Prostate gland (tissue), 2 donors: ENCODE data around the gene SHC4. TPM values are rescaled to one million over a fixed set of nuclear protein-coding genes. Genes with fewer than 3 reads are reported as not detected.

Experiments used
- DNase-seq: peaks from one replicate; pipeline ENCODE4 v3.0.0-alpha.2; 2019; ENCODE audit warnings: low spot score
- H3K27ac ChIP-seq, 2 donors: fragments of 200-600 bp; sonication (generic); 2 replicates each; pipeline ENCODE4 v1.5.1; 2017 to 2019
- H3K27me3 ChIP-seq: fragments of 200-600 bp; sonication (generic); replicated peaks from 2 replicates; pipeline ENCODE4 v1.5.1; 2019; ENCODE audit not compliant: insufficient read depth
- H3K36me3 ChIP-seq, 2 donors: fragments of 200-600 bp; sonication (generic); 1 replicate in 1 of 2; 2 replicates in 1 of 2; pipeline versions ENCODE4 v1.5.1 to v1.8.1; 2017 to 2019
- H3K4me1 ChIP-seq: fragments of 200-600 bp; sonication (generic); replicated peaks from 2 replicates; pipeline ENCODE4 v1.5.1; 2019
- H3K4me3 ChIP-seq, 2 donors: fragments of 200-600 bp; sonication (generic); 2 replicates each; pipeline ENCODE4 v1.5.1; 2017 to 2019
- H3K9me3 ChIP-seq: fragments of 200-600 bp; sonication (generic); 2 replicates; pipeline ENCODE4 v1.5.1; 2017
- POLR2A ChIP-seq: fragments of 450-650 bp; IDR thresholded peaks from one replicate; pipeline ENCODE4 v1.6.1; 2016; ENCODE audit warnings: antibody characterized with exemption, mild to moderate bottlenecking
- POLR2AphosphoS5 ChIP-seq: sonication (generic); formaldehyde crosslinking; IDR thresholded peaks from one replicate; pipeline ENCODE4 v1.6.1; 2017; ENCODE audit warnings: antibody characterized with exemption
- WGBS: methylation state at CpG from one replicate; pipeline ENCODE4 v1.1.5; 2018; 5-methylcytosine and 5-hydroxymethylcytosine counted together
- intact Hi-C: fragments of 100-400 bp; cut with DNase I; formaldehyde crosslinking; loops from one replicate; pipeline ENCODE4 v1.14.2; 2022
- total RNA-seq, 2 donors: library from RNA; depleted of rRNA; stranded (reverse); fragments of >200 nt; gene quantifications; one replicate each; pipeline ENCODE4 v1.1.0, GENCODE V29; 2016
- TF ChIP-seq, protein P1 (sequence below), 4 experiments: fragments of 200-600 bp in 2 of 4; fragments of 450-650 bp in 2 of 4; sonication (generic) in 2 of 4; IDR thresholded peaks; 1 replicate in 3 of 4; 2 replicates in 1 of 4; pipeline ENCODE4 v1.5.1; 2016 to 2019; ENCODE audit warnings: antibody characterized with exemption in 4 of 4, mild to moderate bottlenecking in 2 of 4, moderate library complexity in 2 of 4

The SHC4 gene
- total RNA-seq, 2 donors from 2014 or later: 0.27 to 45.0 TPM

DNA sequence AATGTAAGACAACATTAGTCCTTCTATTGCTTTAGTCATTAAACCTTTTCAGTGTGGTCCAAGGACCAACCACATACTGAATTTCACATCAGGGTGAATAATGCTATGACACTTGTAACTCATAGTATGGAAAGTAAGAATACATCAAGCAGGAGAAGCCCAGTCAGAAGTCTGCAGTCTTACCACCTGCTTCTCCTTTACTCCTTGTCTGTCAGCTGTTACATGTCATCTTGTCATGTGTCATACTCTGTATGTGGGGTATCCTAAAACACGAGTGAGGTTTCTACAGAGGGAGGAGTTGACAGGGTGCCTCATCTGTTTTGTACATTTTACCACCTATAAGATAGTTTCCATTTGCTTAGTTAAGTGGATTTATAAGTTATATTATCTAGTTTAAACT lies 118.6 kb downstream of the SHC4 start:
- H3K27me3 ChIP-seq: no peaks in the 10 kb centered on the region
- no peak overlapping the region for H3K27ac ChIP-seq
- intact Hi-C loops: no loop called here
- no peaks in the 10 kb centered on the region for H3K9me3 ChIP-seq
- H3K4me3 ChIP-seq: no peak overlapping the region
- no peak for DNase-seq
- WGBS: 48% methylated on average over 1 of the region's 1 CpG
- H3K4me1 ChIP-seq: no peaks in the 10 kb centered on the region
- H3K36me3 ChIP-seq: no peaks in the 10 kb centered on the region
- TF ChIP-seq POLR2AphosphoS5: no peak

DNA sequence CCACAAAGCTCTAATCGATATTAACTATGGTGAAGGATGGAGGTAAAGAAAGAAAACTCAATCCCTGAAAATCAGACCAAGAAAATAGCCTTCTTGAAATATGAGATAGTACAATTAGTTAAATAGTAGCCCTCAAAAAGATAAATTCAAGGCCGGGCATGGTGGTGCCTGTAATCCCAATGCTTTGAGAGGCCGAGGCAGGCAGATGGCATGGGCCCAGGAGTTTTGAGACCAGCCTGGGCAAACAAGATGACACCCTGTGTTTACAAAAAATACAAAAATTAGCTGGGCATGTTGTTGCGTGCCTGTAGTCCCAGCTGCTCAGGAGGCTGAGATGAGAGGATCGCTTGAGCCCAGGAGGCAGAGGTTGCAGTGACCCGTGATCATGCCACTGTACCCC lies 121.2 kb downstream of the SHC4 start:
- WGBS: 70% methylated on average over 6 of the region's 6 CpGs
- intact Hi-C loops: no loop called here
- TF ChIP-seq POLR2AphosphoS5 (no peak), POLR2A (no peak)
- TF ChIP-seq, protein P1, sequence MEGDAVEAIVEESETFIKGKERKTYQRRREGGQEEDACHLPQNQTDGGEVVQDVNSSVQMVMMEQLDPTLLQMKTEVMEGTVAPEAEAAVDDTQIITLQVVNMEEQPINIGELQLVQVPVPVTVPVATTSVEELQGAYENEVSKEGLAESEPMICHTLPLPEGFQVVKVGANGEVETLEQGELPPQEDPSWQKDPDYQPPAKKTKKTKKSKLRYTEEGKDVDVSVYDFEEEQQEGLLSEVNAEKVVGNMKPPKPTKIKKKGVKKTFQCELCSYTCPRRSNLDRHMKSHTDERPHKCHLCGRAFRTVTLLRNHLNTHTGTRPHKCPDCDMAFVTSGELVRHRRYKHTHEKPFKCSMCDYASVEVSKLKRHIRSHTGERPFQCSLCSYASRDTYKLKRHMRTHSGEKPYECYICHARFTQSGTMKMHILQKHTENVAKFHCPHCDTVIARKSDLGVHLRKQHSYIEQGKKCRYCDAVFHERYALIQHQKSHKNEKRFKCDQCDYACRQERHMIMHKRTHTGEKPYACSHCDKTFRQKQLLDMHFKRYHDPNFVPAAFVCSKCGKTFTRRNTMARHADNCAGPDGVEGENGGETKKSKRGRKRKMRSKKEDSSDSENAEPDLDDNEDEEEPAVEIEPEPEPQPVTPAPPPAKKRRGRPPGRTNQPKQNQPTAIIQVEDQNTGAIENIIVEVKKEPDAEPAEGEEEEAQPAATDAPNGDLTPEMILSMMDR (IDR thresholded peaks at IDR 0.05): no peak
- Histone ChIP-seq H3K27ac (no peak overlapping the region), H3K4me3 (no peak overlapping the region), H3K36me3 (no peaks in the 10 kb centered on the region), H3K9me3 (no peaks in the 10 kb centered on the region), H3K4me1 (no peaks in the 10 kb centered on the region), H3K27me3 (no peaks in the 10 kb centered on the region)
- no peak for DNase-seq

DNA sequence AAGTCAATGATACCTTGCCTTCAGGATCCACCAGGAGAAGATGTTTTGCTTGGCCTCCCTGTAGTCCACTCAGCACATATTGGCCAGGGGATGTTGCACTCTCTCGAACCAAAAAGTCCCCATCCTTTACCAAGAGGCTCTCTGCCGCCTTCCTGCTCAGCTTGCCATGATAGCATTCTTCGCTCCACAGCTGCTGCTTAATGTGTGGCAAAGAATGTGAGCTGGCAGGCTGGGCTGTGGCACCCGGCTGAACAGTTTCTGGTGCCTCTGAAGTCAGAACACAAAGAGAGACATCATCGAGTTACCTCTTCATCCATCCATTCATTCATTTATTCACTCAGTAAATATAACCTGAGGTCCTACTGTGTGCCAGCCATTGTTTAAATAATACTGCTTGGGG lies 129.0 kb downstream of the SHC4 start:
- TF ChIP-seq POLR2AphosphoS5: no peak
- TF ChIP-seq POLR2A: no peak
- TF ChIP-seq, protein P1 (IDR thresholded peaks at IDR 0.05): no peak
- 59% methylated on average over 5 of the region's 5 CpGs for WGBS
- DNase-seq: no peak
- Histone ChIP-seq H3K36me3 (no peaks in the 10 kb centered on the region), H3K4me3 (no peak overlapping the region), H3K27me3 (no peaks in the 10 kb centered on the region), H3K27ac (no peak overlapping the region), H3K9me3 (no peaks in the 10 kb centered on the region), H3K4me1 (no peaks in the 10 kb centered on the region)
- intact Hi-C loops: no loop called here

- intact Hi-C loops: no loop called here
Measured at GRCh38 chr15:48833526-48834239, 130.0 kb downstream of the SHC4 start.

DNA sequence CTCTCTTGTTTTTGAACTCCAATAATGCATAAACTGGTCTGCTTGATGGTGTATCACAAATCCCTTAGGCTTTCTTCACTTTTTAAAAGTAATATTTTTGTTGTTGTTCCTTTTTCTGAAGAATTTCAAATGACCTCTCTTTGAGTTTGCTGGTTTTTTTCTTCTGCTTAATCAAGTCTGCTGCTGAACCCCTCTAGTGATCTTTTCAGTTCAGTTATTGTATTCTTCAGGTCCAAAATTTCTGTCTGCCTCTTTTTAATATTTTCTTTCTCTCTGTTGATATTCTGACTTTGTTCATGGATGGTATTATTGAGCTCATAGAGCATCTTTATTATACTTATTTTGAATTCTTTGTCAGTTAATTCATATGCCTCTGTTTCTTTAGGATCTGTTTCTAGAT lies 131.1 kb downstream of the SHC4 start:
- Histone ChIP-seq H3K36me3 (no peaks in the 10 kb centered on the region), H3K4me1 (no peaks in the 10 kb centered on the region), H3K4me3 (no peak overlapping the region), H3K27ac (no peak overlapping the region), H3K9me3 (no peaks in the 10 kb centered on the region), H3K27me3 (no peaks in the 10 kb centered on the region)
- DNase-seq: no peak
- intact Hi-C loops: no loop called here
- no peak for TF ChIP-seq POLR2A
- TF ChIP-seq, protein P1 (IDR thresholded peaks at IDR 0.05): no peak
- TF ChIP-seq POLR2AphosphoS5: no peak

More at GRCh38 chr15:48833526-48834239, 130.0 kb downstream of the SHC4 start:
- H3K4me3 ChIP-seq: no peak overlapping the region
- H3K9me3 ChIP-seq: no peaks in the 10 kb centered on the region
- no peaks in the 10 kb centered on the region for H3K4me1 ChIP-seq
- TF ChIP-seq POLR2AphosphoS5 (no peak), POLR2A (no peak)
- TF ChIP-seq, protein P1 (IDR thresholded peaks at IDR 0.05): no peak
- H3K36me3 ChIP-seq: no peaks in the 10 kb centered on the region
- no peak overlapping the region for H3K27ac ChIP-seq
- no peak for DNase-seq
- H3K27me3 ChIP-seq: no peaks in the 10 kb centered on the region
